ENCODE data around the gene WFDC8. TPM values are rescaled to one million over a fixed set of nuclear protein-coding genes. Genes with fewer than 3 reads are reported as not detected.
A peak's percentile ranks its signal among the peaks of the same experiment; 100 is the strongest.

WFDC8 gene
- total and polyA plus RNA-seq, 5 experiments from 2014 or later, result not detected

DNA sequence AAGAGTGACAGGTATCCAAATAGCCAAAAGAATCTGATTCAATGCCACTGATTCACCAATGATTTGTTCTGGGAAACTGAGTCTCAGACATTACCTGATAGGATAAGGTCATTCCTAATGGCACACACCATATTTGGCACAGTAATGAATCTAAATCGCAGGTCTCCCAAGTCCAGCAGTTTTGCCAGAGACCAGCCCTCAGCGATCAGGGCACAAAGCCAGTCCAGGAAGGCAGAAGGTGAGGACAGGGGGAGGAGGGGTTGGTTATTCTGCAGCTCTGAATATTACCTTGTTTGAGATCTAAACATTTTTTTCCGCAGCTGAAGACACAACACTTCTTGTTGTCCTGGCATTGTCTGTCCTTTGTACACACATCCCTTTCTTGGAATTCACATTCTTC is 33.7 kb downstream of the WFDC8 start:
- peaks cover 28 to 46% (median 34%) of the 10 kb centered on the region in 5 donors for H3K27me3 Mint-ChIP-seq
- no peak overlapping the region for H3K27ac Mint-ChIP-seq
- peaks cover 0 to 3% (median 0%) of the 10 kb centered on the region in 3 donors for H3K36me3 Mint-ChIP-seq
- POLR2A ChIA-PET, result no interaction called here
- no peak for ATAC-seq
- H3K4me1 Mint-ChIP-seq, result peaks cover 0 to 2% (median 0%) of the 10 kb centered on the region in 4 donors
- no peak for DNase-seq
- H3K4me3 Mint-ChIP-seq, result no peak overlapping the region
- H3K9me3 Mint-ChIP-seq, result peaks cover 0 to 4% (median 0%) of the 10 kb centered on the region in 9 donors

DNA sequence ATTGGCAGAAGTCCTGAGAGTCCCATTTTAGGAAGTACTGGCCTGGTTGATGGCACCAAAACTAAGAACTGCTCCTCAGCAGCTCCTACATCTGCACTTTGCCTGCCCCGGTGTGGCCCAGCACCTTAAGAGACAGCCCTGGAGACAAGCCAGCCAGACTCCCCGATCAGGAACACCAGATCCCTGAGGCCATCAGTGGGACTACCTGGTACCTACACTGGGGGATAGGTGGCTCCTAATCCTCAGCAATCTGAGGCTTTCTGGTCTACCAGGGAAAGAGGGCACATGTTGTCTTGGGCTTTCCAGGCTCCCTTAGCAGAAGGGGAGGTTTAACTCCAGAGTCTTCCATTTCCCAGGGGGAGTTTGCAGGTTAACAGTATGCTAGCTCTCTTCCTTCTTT is 39.7 kb downstream of the WFDC8 start, which contains the start of gene WFDC6:
Gene WFDC6, minus strand, starts transcription at position 101 of the 400 bp plus-strand sequence. Its CDS starts 75 bp downstream, at position 26.
- DNase-seq, result no peak
- H3K27ac Mint-ChIP-seq, result peak within 1 kb of the TSS in 1 of 10 donors; percentile 58
- no peak for ATAC-seq
- POLR2A ChIA-PET, result no interaction called here
- no peak within 1 kb of the TSS for H3K4me3 Mint-ChIP-seq
- no peaks in the 10 kb centered on the region for H3K36me3 Mint-ChIP-seq
- H3K9me3 Mint-ChIP-seq, result no peaks in the 10 kb centered on the region
- H3K4me1 Mint-ChIP-seq, result no peaks in the 10 kb centered on the region
- H3K27me3 Mint-ChIP-seq, result peaks cover 22 to 37% (median 29%) of the 10 kb centered on the region in 5 donors

DNA sequence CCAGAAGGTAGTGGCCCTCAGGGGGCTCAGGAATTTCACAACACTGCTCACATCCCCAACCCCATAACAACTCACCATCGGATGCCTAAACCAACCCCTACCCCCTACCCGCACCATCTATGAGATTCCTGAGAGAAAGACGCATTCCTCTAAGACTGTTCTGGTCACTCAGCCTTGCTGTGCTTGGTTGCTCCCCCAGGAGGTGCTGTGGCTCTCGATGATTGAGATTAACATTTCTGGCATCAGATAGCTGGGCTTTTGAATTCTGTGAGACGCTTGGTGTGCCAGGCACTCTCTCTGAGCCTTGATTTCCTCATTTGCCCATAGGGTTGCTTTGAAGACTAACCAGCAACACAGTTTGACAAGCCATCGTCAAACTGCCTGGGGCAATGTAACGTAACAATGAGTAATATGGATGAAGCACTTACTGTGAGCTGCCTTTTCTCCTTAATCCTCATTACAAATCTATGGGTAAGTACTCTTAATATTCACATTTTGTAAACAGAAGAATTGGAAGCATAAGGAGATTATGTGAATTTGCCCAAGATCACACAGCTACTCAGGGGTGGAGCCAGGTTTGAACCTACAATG is 40.8 kb downstream of the WFDC8 start:
- H3K9me3 Mint-ChIP-seq, result no peaks in the 10 kb centered on the region
- POLR2A ChIA-PET, result no interaction called here

DNA sequence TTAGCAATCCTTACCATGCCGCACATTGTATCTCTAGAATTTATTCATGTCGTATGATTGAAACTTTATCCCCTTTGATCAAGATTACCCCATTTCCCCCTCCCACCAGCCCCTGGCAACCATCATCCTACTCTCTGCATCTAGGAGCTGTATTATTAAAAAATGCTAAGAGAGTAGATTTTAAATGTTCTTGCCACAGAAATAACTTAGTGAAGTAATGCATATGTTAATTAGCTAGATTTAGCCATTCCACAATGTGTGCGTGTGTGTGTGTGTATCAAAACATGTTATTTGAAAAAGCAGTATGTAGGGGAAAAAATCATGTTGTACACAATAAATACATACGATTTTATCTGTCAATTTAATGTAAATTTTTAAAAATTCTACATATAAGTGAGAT is 51.8 kb downstream of the WFDC8 start:
- ATAC-seq, result no peak
- peaks cover 27 to 67% (median 32%) of the 10 kb centered on the region in 5 donors for H3K27me3 Mint-ChIP-seq

More for the DNA sequence above, 40.8 kb downstream of the WFDC8 start:
- H3K36me3 Mint-ChIP-seq, result no peaks in the 10 kb centered on the region
- H3K27me3 Mint-ChIP-seq, result peaks cover 21 to 37% (median 25%) of the 10 kb centered on the region in 5 donors
- no peak overlapping the region for H3K4me3 Mint-ChIP-seq
- DNase-seq (no peak), ATAC-seq (no peak)
- H3K4me1 Mint-ChIP-seq, result no peaks in the 10 kb centered on the region
- no peak overlapping the region for H3K27ac Mint-ChIP-seq

DNA sequence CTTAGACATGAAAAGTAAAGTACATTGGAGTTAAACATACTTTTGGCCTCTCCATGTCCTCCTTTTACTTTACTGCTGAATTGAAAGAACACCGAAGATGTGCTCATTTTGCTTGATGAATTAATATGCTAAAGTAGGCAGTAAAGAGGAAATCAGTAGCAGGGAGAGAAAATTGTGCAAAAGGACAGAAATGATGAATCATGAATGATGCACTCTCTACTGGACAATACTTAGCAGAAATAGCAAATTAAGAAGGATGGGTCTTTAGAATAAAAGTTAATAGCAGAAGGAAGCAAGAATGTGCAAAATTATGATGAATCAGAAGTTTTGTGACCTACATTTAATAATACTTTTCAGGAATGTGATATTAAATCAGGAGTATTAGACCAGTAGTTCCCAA is 55.3 kb downstream of the WFDC8 start:
- H3K27ac Mint-ChIP-seq, result no peak overlapping the region

More for the DNA sequence above, 51.8 kb downstream of the WFDC8 start:
- Mint-ChIP-seq H3K4me3 (no peak overlapping the region), H3K27ac (no peak overlapping the region), H3K36me3 (no peaks in the 10 kb centered on the region), H3K4me1 (no peaks in the 10 kb centered on the region), H3K9me3 (no peaks in the 10 kb centered on the region)
- POLR2A ChIA-PET, result interaction anchor here (0.7 kb wide), 1 partner anchor 143 kb away, joined by 4 read pairs; the partner anchor contains the start of gene WFDC11
- no peak for DNase-seq

DNA sequence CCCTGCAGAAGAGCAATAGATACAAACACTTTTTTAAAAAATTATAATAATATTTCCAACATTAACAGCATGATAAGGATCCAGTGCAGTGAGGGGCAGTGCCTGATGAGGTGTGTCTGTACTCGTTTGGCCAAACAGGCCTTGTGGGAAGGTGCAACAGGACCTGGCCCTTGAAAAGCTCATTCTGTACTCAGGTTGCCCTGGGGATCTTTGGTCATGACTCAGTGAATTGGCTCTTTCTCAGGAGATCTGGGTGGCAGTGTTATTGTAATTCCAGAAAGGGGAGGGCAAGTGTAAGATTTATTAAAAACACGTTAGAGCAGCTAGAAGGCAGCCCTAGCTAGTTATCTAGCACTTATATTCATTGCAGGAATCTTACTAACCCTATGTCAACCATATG is 60.8 kb downstream of the WFDC8 start:
- Mint-ChIP-seq H3K27ac (no peak overlapping the region), H3K9me3 (peaks cover 0 to 8% (median 0%) of the 10 kb centered on the region in 9 donors), H3K27me3 (peaks cover 13 to 40% (median 26%) of the 10 kb centered on the region in 5 donors), H3K4me1 (no peaks in the 10 kb centered on the region), H3K36me3 (no peaks in the 10 kb centered on the region), H3K4me3 (no peak overlapping the region)
- no peak for ATAC-seq
- no peak for DNase-seq
- POLR2A ChIA-PET, result interaction anchor here (0.7 kb wide), 1 partner anchor 321 kb away, joined by 6 read pairs; no protein-coding TSS in a partner anchor

More for the DNA sequence above, 55.3 kb downstream of the WFDC8 start:
- POLR2A ChIA-PET, result no interaction called here
- no peak for DNase-seq
- no peaks in the 10 kb centered on the region for H3K4me1 Mint-ChIP-seq
- H3K27me3 Mint-ChIP-seq, result peaks cover 29 to 72% (median 33%) of the 10 kb centered on the region in 5 donors
- no peaks in the 10 kb centered on the region for H3K36me3 Mint-ChIP-seq
- H3K4me3 Mint-ChIP-seq, result no peak overlapping the region
- no peak for ATAC-seq
- H3K9me3 Mint-ChIP-seq, result peaks cover 0 to 2% (median 0%) of the 10 kb centered on the region in 9 donors

DNA sequence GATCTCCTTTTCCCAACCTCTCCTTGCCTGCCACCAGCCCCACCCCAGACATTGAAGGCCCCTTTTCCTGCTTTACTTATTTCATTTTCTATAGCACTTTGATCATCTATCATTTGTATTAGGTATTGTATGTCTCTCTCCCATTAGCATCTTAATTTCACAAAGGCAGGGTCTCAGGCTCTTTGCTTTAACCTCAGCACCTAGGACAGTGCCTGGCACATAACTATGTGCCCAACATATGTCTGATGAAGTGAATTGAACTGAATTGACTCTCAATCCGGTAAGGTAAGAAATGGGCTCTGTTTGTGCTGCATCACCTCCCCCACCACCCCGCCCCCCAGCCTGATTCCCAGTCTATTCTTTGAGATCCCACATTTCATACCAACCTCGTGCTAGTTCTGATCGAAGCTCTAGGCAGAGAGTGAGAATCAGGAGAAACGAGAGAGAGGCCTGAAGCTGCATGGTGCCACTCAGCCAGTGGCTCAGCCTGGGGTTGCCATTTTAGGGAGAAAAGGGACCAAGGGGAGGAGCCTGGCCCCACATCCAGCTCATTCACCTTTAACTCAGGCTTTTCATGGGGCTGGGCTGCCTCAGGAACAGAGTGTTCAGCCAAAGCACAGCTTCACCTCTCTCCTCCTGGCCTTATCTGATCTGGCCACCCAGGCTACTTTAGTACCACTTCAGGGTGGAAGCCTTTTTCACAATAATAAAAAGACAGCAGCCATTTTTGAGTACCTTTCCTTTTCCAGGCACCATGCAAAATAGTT is 63.8 kb downstream of the WFDC8 start, which contains the start of gene SPINT3:
Gene SPINT3, minus strand, starts transcription at position 476 of the 767 bp plus-strand sequence. Its CDS starts 14 bp downstream, at position 462.
- Mint-ChIP-seq H3K4me3 (no peak within 1 kb of the TSS), H3K36me3 (peaks cover 0 to 5% (median 0%) of the 10 kb centered on the region in 3 donors), H3K27ac (no peak within 1 kb of the TSS), H3K27me3 (peaks cover 9 to 39% (median 18%) of the 10 kb centered on the region in 5 donors), H3K4me1 (no peaks in the 10 kb centered on the region), H3K9me3 (peaks cover 0 to 8% (median 0%) of the 10 kb centered on the region in 9 donors)
- DNase-seq (no peak), ATAC-seq (no peak)
- POLR2A ChIA-PET, result no interaction called here

DNA sequence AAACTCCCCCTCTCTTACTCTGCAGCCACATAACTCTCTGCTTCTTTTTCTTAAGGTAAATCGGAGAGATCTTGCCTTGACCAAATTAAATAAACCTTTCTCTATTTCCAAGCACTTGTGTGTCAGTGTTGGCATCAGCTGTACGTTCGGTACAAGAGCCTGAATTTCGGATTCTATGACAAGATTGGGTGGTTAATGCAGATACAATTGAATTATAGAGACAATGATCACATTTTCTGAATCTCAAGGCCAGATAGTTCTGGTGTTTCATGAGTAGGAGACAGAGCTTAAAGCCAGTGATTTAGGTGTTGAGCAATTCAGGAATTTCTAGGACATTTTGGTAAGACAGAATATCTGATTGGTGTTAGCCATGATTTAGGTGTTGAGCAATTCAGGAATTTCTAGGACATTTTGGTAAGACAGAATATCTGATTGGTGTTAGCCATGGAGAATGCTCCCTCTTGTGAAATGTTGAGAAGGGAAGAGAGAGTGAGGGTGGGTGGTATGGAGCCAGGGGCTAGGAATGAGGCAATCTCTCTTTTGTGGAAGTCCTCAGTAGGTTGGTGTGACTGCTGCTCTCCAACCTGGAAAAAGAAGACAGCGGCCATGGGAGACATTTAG is 68.7 kb downstream of the WFDC8 start:
- Mint-ChIP-seq H3K9me3 (no peaks in the 10 kb centered on the region), H3K4me1 (no peaks in the 10 kb centered on the region), H3K4me3 (no peak overlapping the region), H3K27ac (no peak overlapping the region), H3K36me3 (peaks cover 0 to 5% (median 0%) of the 10 kb centered on the region in 3 donors), H3K27me3 (peaks cover 19 to 66% (median 19%) of the 10 kb centered on the region in 5 donors)
- no peak for ATAC-seq
- DNase-seq, result no peak
- POLR2A ChIA-PET, result no interaction called here

DNA sequence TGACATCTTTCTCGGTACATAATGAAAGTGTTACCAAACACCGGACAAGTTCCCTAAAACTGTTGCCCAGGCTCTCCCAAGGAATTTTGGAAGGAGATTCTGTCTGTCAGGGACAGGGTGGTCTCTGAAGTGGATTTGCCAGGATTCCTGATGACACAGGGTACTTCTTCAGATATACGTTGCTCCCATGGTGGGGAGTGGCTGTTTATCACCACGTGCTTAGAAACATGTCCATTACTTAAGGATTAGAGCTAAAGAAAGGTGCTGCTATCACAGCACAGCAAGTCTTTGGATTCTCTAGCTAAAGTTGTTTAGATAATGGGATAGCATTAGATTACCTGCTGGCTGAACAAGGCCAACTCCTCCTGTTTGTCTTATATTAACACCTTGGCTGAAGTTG is 70.0 kb downstream of the WFDC8 start:
- no peaks in the 10 kb centered on the region for H3K9me3 Mint-ChIP-seq
- H3K27ac Mint-ChIP-seq, result no peak overlapping the region
- POLR2A ChIA-PET, result no interaction called here
- no peaks in the 10 kb centered on the region for H3K4me1 Mint-ChIP-seq
- H3K4me3 Mint-ChIP-seq, result no peak overlapping the region
- no peak for DNase-seq
- no peak for ATAC-seq
- peaks cover 17 to 66% (median 23%) of the 10 kb centered on the region in 5 donors for H3K27me3 Mint-ChIP-seq
- H3K36me3 Mint-ChIP-seq, result peaks cover 0 to 5% (median 0%) of the 10 kb centered on the region in 3 donors

DNA sequence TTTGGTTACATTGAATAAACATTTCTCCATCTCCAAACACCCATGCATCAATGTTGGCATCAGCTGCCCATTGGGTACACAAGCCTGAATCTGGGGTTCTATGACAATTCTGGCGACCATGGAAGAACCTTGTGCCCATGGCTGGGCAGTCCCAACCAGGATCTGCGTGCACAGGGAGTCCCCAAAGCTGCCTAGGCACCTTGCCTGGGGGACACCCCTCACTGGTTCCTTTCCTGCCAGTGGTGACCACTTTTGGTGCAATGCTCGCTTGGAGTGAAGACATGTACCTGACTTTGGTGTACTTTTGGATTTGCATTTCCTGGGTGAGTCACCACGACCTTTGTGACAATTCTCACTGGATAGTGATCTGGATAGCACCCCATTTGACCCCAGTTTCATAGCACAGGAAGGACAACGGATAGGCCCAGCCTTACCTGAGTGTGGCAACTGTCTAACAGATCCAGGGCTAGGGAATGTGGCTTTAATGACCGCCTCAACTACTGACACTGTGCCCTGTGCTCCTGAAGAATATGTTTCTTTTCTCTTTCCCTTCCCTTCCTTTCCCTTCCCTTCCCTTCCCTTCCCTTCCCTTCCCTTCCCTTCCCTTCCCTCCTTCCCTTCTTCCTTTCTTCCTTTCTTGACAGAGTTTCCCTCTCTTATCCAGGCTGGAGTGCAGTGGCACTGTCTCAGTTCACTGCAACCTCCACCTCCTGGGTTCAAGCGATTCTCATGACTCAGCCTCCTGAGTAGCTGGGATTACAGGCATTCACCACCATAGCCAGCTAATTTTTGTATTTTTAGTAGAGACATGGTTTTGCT is 70.8 kb downstream of the WFDC8 start:
- DNase-seq (no peak), ATAC-seq (no peak)
- H3K27me3 Mint-ChIP-seq, result peaks cover 21 to 72% (median 26%) of the 10 kb centered on the region in 5 donors
- no peaks in the 10 kb centered on the region for H3K4me1 Mint-ChIP-seq
- H3K36me3 Mint-ChIP-seq, result peaks cover 0 to 5% (median 0%) of the 10 kb centered on the region in 3 donors
- no peaks in the 10 kb centered on the region for H3K9me3 Mint-ChIP-seq
- no peak overlapping the region for H3K27ac Mint-ChIP-seq
- POLR2A ChIA-PET, result no interaction called here
- no peak overlapping the region for H3K4me3 Mint-ChIP-seq

DNA sequence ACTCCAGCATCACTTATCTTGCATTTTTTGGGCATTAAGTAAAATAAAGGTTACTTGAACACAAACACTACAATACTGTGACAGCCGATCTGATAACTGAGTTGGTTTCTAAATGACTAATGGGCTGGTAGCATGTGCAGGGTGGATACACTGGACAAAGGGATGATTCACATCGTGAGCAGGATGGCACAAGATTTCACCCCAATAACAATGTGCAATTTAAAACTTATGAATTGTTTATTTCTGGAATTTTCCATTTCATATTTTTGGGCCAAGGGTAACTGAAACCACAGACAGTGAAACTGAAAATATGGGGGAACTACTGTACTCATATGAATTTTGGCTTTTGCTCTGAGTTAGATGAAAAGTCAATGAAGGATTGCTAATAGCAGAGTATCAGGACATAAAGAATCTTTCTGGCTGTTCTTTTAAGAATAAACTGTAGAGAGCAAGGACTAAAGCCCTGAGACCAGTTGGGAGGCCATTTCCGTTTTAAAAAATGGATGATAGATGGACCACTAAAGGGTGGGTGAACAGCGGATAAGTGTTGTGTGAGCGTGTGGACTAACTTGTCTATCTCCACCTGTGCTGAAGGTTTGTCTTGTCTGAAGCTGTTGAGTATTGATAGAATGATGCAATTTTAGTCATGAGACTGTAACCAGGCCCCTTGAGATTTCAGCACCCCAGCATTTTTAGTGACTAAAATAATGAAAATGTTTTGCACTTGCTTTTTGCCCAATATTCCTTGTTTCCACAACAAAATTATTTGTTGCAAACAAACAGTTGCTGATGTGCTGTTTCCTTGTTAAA is 71.9 kb downstream of the WFDC8 start:
- Mint-ChIP-seq H3K9me3 (no peaks in the 10 kb centered on the region), H3K4me1 (no peaks in the 10 kb centered on the region), H3K36me3 (peaks cover 0 to 2% (median 0%) of the 10 kb centered on the region in 3 donors), H3K4me3 (no peak overlapping the region), H3K27me3 (peaks cover 22 to 73% (median 25%) of the 10 kb centered on the region in 5 donors), H3K27ac (no peak overlapping the region)
- no peak for DNase-seq
- POLR2A ChIA-PET, result no interaction called here
- no peak for ATAC-seq

Data from naive thymus-derived CD8-positive, alpha-beta T cell (primary cell).